ENCODE results near the gene ARG2. TPM values are rescaled to one million over a fixed set of nuclear protein-coding genes. Genes with fewer than 3 reads are reported as not detected.

Gene ARG2
- total RNA-seq, 1 experiment from 2014 or later = 8.6 TPM

- Histone ChIP-seq H3K9me2 (ENCODE audit: insufficient read depth) (no peaks in the 10 kb centered on the region), H3K27me3 (ENCODE audit: insufficient read depth, low read depth) (no peaks in the 10 kb centered on the region), H3F3A (ENCODE audit: insufficient read depth, low read depth) (0 out of 2 replicates have a peak, but pooled peaks cover 13% of the 10 kb centered on the region), H3K36me3 (ENCODE audit: low read depth) (no peaks in the 10 kb centered on the region), H4K20me1 (ENCODE audit: insufficient read depth) (peaks cover 52% of the 10 kb centered on the region), H3K4me3 (no peak overlapping the region), H2AFZ (no peak overlapping the region), H3K27ac (no peak overlapping the region), H3K4me1 (replicated peaks; ENCODE audit: insufficient read depth) (no peaks in the 10 kb centered on the region), H3K9me3 (ENCODE audit: insufficient read depth, low read depth) (no peaks in the 10 kb centered on the region), H3K4me2 (no peak overlapping the region), H3K79me2 (ENCODE audit: low read depth) (peaks cover 78% of the 10 kb centered on the region)
- ChIA-PET POLR2A (ENCODE audit: unreplicated experiment) (interaction anchor here (0.9 kb wide), 1 partner anchor 34 kb away, joined by 7 read pairs; no protein-coding TSS in a partner anchor), CTCF (interaction anchor here (0.6 to 1.1 kb wide), 8 partner anchors 36 to 239 kb away, joined by 3 to 16 read pairs (median 4); partner anchors contain the start of genes ARG2 and PIGH)
- BruUV-seq (replicated peaks) = no TSS peak
- TF ChIP-seq, protein P1, sequence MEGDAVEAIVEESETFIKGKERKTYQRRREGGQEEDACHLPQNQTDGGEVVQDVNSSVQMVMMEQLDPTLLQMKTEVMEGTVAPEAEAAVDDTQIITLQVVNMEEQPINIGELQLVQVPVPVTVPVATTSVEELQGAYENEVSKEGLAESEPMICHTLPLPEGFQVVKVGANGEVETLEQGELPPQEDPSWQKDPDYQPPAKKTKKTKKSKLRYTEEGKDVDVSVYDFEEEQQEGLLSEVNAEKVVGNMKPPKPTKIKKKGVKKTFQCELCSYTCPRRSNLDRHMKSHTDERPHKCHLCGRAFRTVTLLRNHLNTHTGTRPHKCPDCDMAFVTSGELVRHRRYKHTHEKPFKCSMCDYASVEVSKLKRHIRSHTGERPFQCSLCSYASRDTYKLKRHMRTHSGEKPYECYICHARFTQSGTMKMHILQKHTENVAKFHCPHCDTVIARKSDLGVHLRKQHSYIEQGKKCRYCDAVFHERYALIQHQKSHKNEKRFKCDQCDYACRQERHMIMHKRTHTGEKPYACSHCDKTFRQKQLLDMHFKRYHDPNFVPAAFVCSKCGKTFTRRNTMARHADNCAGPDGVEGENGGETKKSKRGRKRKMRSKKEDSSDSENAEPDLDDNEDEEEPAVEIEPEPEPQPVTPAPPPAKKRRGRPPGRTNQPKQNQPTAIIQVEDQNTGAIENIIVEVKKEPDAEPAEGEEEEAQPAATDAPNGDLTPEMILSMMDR (conservative IDR thresholded peaks at IDR 0.05) = peak; percentile 85
- no peak for TF ChIP-seq EZH2 (IDR thresholded peaks at IDR 0.05; ENCODE audit: low read depth)
- intact Hi-C loops (cut with micrococcal nuclease; ENCODE audit: unreplicated experiment) = loop anchor here (1.0 to 5.0 kb wide), 4 partner anchors 35 to 140 kb away; partner anchors contain the start of genes ARG2 and RDH12
- peak; percentile 9 to 49 for DNase-seq
Measured at GRCh38 chr14:67666750-67667449, 47.2 kb downstream of the ARG2 start.

DNA sequence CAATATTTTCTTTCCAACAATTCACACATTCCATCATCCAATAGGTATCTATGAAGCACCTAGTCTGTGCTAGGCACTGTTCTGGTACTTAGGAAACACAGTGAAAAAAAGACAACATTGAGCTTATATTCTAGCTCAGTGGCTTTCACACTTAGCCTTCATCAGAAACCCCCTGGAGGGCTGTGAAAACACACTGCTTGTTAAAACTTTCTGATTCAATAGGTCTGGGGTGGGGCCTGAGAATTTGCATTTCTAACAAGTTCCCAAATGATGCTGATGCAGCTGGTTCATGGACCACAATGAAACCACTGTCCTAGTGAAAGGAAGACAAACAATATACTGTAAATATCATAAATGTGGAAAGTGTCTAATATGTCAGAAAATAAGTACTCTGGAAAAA lies 48.8 kb downstream of the ARG2 start:
- H3K27me3 ChIP-seq (ENCODE audit: insufficient read depth, low read depth) = no peaks in the 10 kb centered on the region
- POLR2A ChIA-PET (ENCODE audit: unreplicated experiment) = interaction anchor here (0.6 kb wide), 1 partner anchor 197 kb away, joined by 3 read pairs; no protein-coding TSS in a partner anchor
- H3K27ac ChIP-seq = no peak overlapping the region
- DNase-seq = no peak
- peaks cover 90% of the 10 kb centered on the region for H3K79me2 ChIP-seq (ENCODE audit: low read depth)
- CTCF ChIA-PET = interaction anchor here (0.6 to 1.1 kb wide), 2 partner anchors 36 to 308 kb away, joined by 3 to 5 read pairs; partner anchors contain the start of gene EIF2S1
- H2AFZ ChIP-seq = no peak overlapping the region
- H3K36me3 ChIP-seq (ENCODE audit: low read depth) = no peaks in the 10 kb centered on the region
- peaks cover 66% of the 10 kb centered on the region for H4K20me1 ChIP-seq (ENCODE audit: insufficient read depth)
- no peaks in the 10 kb centered on the region for H3K9me2 ChIP-seq (ENCODE audit: insufficient read depth)
- peaks cover 10% of the 10 kb centered on the region for H3K4me1 ChIP-seq (replicated peaks; ENCODE audit: insufficient read depth)
- no TSS peak for BruUV-seq (replicated peaks)
- no peak overlapping the region for H3K4me2 ChIP-seq
- H3K9me3 ChIP-seq (ENCODE audit: insufficient read depth, low read depth) = no peaks in the 10 kb centered on the region
- H3F3A ChIP-seq (ENCODE audit: insufficient read depth, low read depth) = 0 out of 2 replicates have a peak, but pooled peaks cover 13% of the 10 kb centered on the region
- H3K4me3 ChIP-seq = no peak overlapping the region
- intact Hi-C loops (cut with micrococcal nuclease; ENCODE audit: unreplicated experiment) = loop anchor here (5.0 kb wide), 1 partner anchor 34 kb away; the partner anchor contains the start of gene RDH12
- TF ChIP-seq, protein P1 (conservative IDR thresholded peaks at IDR 0.05) = no peak
- TF ChIP-seq EZH2 (IDR thresholded peaks at IDR 0.05; ENCODE audit: low read depth) = no peak

DNA sequence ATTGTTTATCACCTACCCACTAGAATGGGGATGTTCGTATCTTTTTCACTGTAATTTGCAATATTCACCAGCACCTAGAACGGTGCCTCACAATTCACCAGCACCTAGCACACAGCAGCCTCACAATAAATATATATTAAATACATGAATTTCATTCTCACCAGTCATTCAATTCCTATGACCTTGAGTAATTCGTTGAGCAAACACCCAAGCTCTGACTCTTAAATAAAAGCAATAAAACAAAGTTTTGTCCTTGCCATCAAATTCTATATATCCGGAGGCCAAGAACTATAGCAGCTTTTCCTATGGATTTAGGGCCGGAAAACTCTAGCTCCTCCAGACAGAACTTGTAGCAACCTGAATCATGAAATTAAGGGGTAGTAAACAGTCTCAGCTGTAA lies 53.7 kb downstream of the ARG2 start:
- H3K9me3 ChIP-seq (ENCODE audit: insufficient read depth, low read depth) = no peaks in the 10 kb centered on the region
- H3K4me3 ChIP-seq = peak overlapping the region; percentile 87
- CTCF ChIA-PET = interaction anchor here (2.0 kb wide), 1 partner anchor 30 kb away, joined by 5 read pairs; no protein-coding TSS in a partner anchor
- peak overlapping the region; percentile 98 for H3K4me2 ChIP-seq
- TF ChIP-seq EZH2 (IDR thresholded peaks at IDR 0.05; ENCODE audit: low read depth) = no peak
- TF ChIP-seq, protein P1 (conservative IDR thresholded peaks at IDR 0.05) = no peak
- H3K79me2 ChIP-seq (ENCODE audit: low read depth) = peaks cover 55% of the 10 kb centered on the region
- H3K36me3 ChIP-seq (ENCODE audit: low read depth) = peaks cover 19% of the 10 kb centered on the region
- H2AFZ ChIP-seq = no peak overlapping the region
- POLR2A ChIA-PET (ENCODE audit: unreplicated experiment) = no interaction called here
- H3K4me1 ChIP-seq (replicated peaks; ENCODE audit: insufficient read depth) = peaks cover 17% of the 10 kb centered on the region
- 0 out of 2 replicates have a peak overlapping the region, but pooled peaks have one; percentile 79 for H3K27ac ChIP-seq
- no peak for DNase-seq
- no peaks in the 10 kb centered on the region for H3K27me3 ChIP-seq (ENCODE audit: insufficient read depth, low read depth)
- no peaks in the 10 kb centered on the region for H3K9me2 ChIP-seq (ENCODE audit: insufficient read depth)
- intact Hi-C loops (cut with micrococcal nuclease; ENCODE audit: unreplicated experiment) = no loop called here
- H4K20me1 ChIP-seq (ENCODE audit: insufficient read depth) = peaks cover 51% of the 10 kb centered on the region
- BruUV-seq (replicated peaks) = no TSS peak
- H3F3A ChIP-seq (ENCODE audit: insufficient read depth, low read depth) = peaks cover 37% of the 10 kb centered on the region
